ES-I3 (cell line): ENCODE data around the gene LSM2.
A peak's percentile ranks its signal among the peaks of the same experiment; 100 is the strongest.
"Not testable (repeated sequence)": the region's sequence is repeated elsewhere in the genome, so short reads cannot be mapped to it uniquely, and the experiment has no call there.

Source experiments
- H3K36me3 ChIP-seq: 2 replicates; pipeline ENCODE4 v1.6.1; 2013; ENCODE audit warnings: mild to moderate bottlenecking, low read length, control low read depth, moderate library complexity; ENCODE audit not compliant: insufficient read depth
- H3K4me1 ChIP-seq: 2 replicates; pipeline ENCODE4 v1.6.1; 2013; ENCODE audit warnings: mild to moderate bottlenecking, control low read depth, low read length; ENCODE audit not compliant: insufficient read depth
- H3K9ac ChIP-seq: 2 replicates; pipeline ENCODE4 v1.6.1; 2013; ENCODE audit warnings: low read depth, mild to moderate bottlenecking, low read length, moderate library complexity
- H3K9me3 ChIP-seq: 2 replicates; pipeline ENCODE4 v1.6.1; 2013; ENCODE audit warnings: mild to moderate bottlenecking, low read length, moderate library complexity; ENCODE audit not compliant: control insufficient read depth, insufficient read depth

The LSM2 gene

GRCh38 chr6:31836047-31836473 is 29.3 kb upstream of the LSM2 start:
- Histone ChIP-seq H3K4me1 (peaks cover 17% of the 10 kb centered on the region), H3K9me3 (no peaks in the 10 kb centered on the region), H3K9ac (peak overlapping the region; percentile 100), H3K36me3 (peaks cover 48% of the 10 kb centered on the region)

GRCh38 chr6:31834367-31835250 is 27.8 kb upstream of the LSM2 start:
- peaks cover 17% of the 10 kb centered on the region for H3K4me1 ChIP-seq

GRCh38 chr6:31831350-31832215 is 24.8 kb upstream of the LSM2 start:
- Histone ChIP-seq H3K9me3 (no peaks in the 10 kb centered on the region), H3K36me3 (peaks cover 7% of the 10 kb centered on the region; the same call in 1 of the 2 replicates), H3K9ac (no peak overlapping the region; the same call in 1 of the 2 replicates), H3K4me1 (peaks cover 5% of the 10 kb centered on the region; the same call in 1 of the 2 replicates)

More at GRCh38 chr6:31834367-31835250, 27.8 kb upstream of the LSM2 start:
- Histone ChIP-seq H3K36me3 (peaks cover 37% of the 10 kb centered on the region), H3K9me3 (no peaks in the 10 kb centered on the region), H3K9ac (peak overlapping the region; percentile 100)

- Histone ChIP-seq H3K9ac (peak overlapping the region; percentile 89; the same call in 1 of the 2 replicates), H3K4me1 (no peaks in the 10 kb centered on the region; the same call in 1 of the 2 replicates), H3K9me3 (no peaks in the 10 kb centered on the region), H3K36me3 (peaks cover 2% of the 10 kb centered on the region; the same call in 1 of the 2 replicates)
Measured at GRCh38 chr6:31830886-31831335, 24.1 kb upstream of the LSM2 start.

GRCh38 chr6:31829633-31830283 is 23.0 kb upstream of the LSM2 start:
- H3K9ac ChIP-seq, result peak overlapping the region; percentile 89
- no peaks in the 10 kb centered on the region for H3K36me3 ChIP-seq
- H3K4me1 ChIP-seq, result peaks cover 5% of the 10 kb centered on the region
- no peaks in the 10 kb centered on the region for H3K9me3 ChIP-seq

GRCh38 chr6:31827286-31828079 is 20.7 kb upstream of the LSM2 start, which contains the start of gene HSPA1B:
TSS of gene HSPA1B (plus strand) at chr6:31827738. CDS start at chr6:31827951, 213 bp downstream.
- peaks cover 5% of the 10 kb centered on the region for H3K4me1 ChIP-seq
- H3K36me3 ChIP-seq, result no peaks in the 10 kb centered on the region
- peak within 1 kb of the TSS; percentile 67 for H3K9ac ChIP-seq
- no peaks in the 10 kb centered on the region for H3K9me3 ChIP-seq

GRCh38 chr6:31826793-31827285 is 20.1 kb upstream of the LSM2 start:
- Histone ChIP-seq H3K9me3 (no peaks in the 10 kb centered on the region), H3K9ac (peak overlapping the region; percentile 67), H3K4me1 (peaks cover 5% of the 10 kb centered on the region), H3K36me3 (no peaks in the 10 kb centered on the region)

- Histone ChIP-seq H3K36me3 (no peaks in the 10 kb centered on the region), H3K9ac (no peak overlapping the region), H3K4me1 (peaks cover 5% of the 10 kb centered on the region), H3K9me3 (no peaks in the 10 kb centered on the region)
Measured at GRCh38 chr6:31825553-31825952, 18.8 kb upstream of the LSM2 start.

GRCh38 chr6:31823592-31824196 is 16.9 kb upstream of the LSM2 start:
- not testable (repeated sequence) for H3K9ac ChIP-seq, H3K9me3 ChIP-seq, H3K4me1 ChIP-seq, H3K36me3 ChIP-seq

- peaks cover 7% of the 10 kb centered on the region for H3K4me1 ChIP-seq
- H3K9ac ChIP-seq, result peak overlapping the region; percentile 76
- H3K36me3 ChIP-seq, result no peaks in the 10 kb centered on the region
- no peaks in the 10 kb centered on the region for H3K9me3 ChIP-seq
Measured at GRCh38 chr6:31822036-31822821, 15.5 kb upstream of the LSM2 start.

- no peaks in the 10 kb centered on the region for H3K36me3 ChIP-seq
- H3K9me3 ChIP-seq, result no peaks in the 10 kb centered on the region
- H3K4me1 ChIP-seq, result peaks cover 7% of the 10 kb centered on the region
- H3K9ac ChIP-seq, result peak overlapping the region; percentile 76
Measured at GRCh38 chr6:31821301-31822035, 14.7 kb upstream of the LSM2 start.

GRCh38 chr6:31820399-31820798 is 13.6 kb upstream of the LSM2 start:
- not testable (repeated sequence) for H3K9ac ChIP-seq, H3K4me1 ChIP-seq, H3K9me3 ChIP-seq, H3K36me3 ChIP-seq
